ENCODE measurements around the gene EPB41L5. TPM values are rescaled to one million over a fixed set of nuclear protein-coding genes. Genes with fewer than 3 reads are reported as not detected.
A peak's percentile ranks its signal among the peaks of the same experiment; 100 is the strongest.

Gene EPB41L5
- total and polyA plus RNA-seq, 12 donors = 2.6 to 25.8 (median 13.9) TPM

GRCh38 chr2:120125195-120125594 is 112.3 kb downstream of the EPB41L5 start:
- WGBS, 4 donors = 87 to 95% (median 91%) methylated on average over 3 of the region's 3 CpGs
- Histone ChIP-seq H3K9me3 (replicated peaks in 1 of 3) (no peaks in the 10 kb centered on the region), H3K36me3 (replicated peaks in 1 of 2) (no peaks in the 10 kb centered on the region), H3K27ac (no peak overlapping the region), H3K4me1 (replicated peaks in 1 of 2) (no peaks in the 10 kb centered on the region), H3K4me3 (no peak overlapping the region), H3K27me3 (no peaks in the 10 kb centered on the region)
- intact Hi-C loops (cut with DNase I) = no loop called here
- no peak for DNase-seq
- no peak for TF ChIP-seq POLR2A (IDR thresholded peaks at IDR 0.05)

GRCh38 chr2:120128216-120128615 is 115.3 kb downstream of the EPB41L5 start:
- DNase-seq = no peak
- TF ChIP-seq POLR2A (IDR thresholded peaks at IDR 0.05) (no peak), CTCF (IDR thresholded peaks at IDR 0.05) (no peak)
- intact Hi-C loops (cut with DNase I) = no loop called here

GRCh38 chr2:120132190-120132589 is 119.3 kb downstream of the EPB41L5 start:
- intact Hi-C loops (cut with DNase I) = no loop called here
- DNase-seq = peak in 3 of 7 donors; percentile 31 to 54 (median 35)
- no peak overlapping the region for H3K4me3 ChIP-seq
- H3K4me1 ChIP-seq (replicated peaks in 1 of 2) = peaks cover 20 to 26% of the 10 kb centered on the region in 2 donors
- peak overlapping the region in 4 of 5 donors; percentile 53 to 79 (median 76) for H3K27ac ChIP-seq
- 32 to 56% (median 36%) methylated on average over 5 of the region's 5 CpGs for WGBS, 4 donors
- peak in 2 of 6 experiments; percentile 8 to 22 for TF ChIP-seq CTCF (IDR thresholded peaks at IDR 0.05)
- TF ChIP-seq POLR2A (IDR thresholded peaks at IDR 0.05) = no peak
- no peaks in the 10 kb centered on the region for H3K27me3 ChIP-seq
- no peaks in the 10 kb centered on the region for H3K36me3 ChIP-seq (replicated peaks in 1 of 2)
- no peaks in the 10 kb centered on the region for H3K9me3 ChIP-seq (replicated peaks in 1 of 3)

More at GRCh38 chr2:120128216-120128615, 115.3 kb downstream of the EPB41L5 start:
- Histone ChIP-seq H3K4me1 (replicated peaks in 1 of 2) (peaks cover 14 to 19% of the 10 kb centered on the region in 2 donors), H3K9me3 (replicated peaks in 1 of 3) (no peaks in the 10 kb centered on the region), H3K27ac (no peak overlapping the region), H3K27me3 (no peaks in the 10 kb centered on the region), H3K36me3 (replicated peaks in 1 of 2) (no peaks in the 10 kb centered on the region), H3K4me3 (no peak overlapping the region)

GRCh38 chr2:120132691-120133090 is 119.8 kb downstream of the EPB41L5 start:
- Histone ChIP-seq H3K36me3 (replicated peaks in 1 of 2) (no peaks in the 10 kb centered on the region), H3K27me3 (no peaks in the 10 kb centered on the region), H3K9me3 (replicated peaks in 1 of 3) (no peaks in the 10 kb centered on the region), H3K4me3 (no peak overlapping the region), H3K27ac (peak overlapping the region; percentile 46 to 79 (median 73)), H3K4me1 (replicated peaks in 1 of 2) (peaks cover 20 to 26% of the 10 kb centered on the region in 2 donors)
- DNase-seq = peak in 4 of 7 donors; percentile 31 to 79 (median 58)
- 69 to 80% (median 75%) methylated on average over 1 of the region's 1 CpG for WGBS, 4 donors
- intact Hi-C loops (cut with DNase I) = no loop called here
- no peak for TF ChIP-seq POLR2A (IDR thresholded peaks at IDR 0.05)

- H3K9me3 ChIP-seq (replicated peaks in 1 of 3) = no peaks in the 10 kb centered on the region
- WGBS, 4 donors = 92 to 100% (median 97%) methylated on average over 2 of the region's 2 CpGs
- H3K27ac ChIP-seq = peak overlapping the region in 1 of 5 donors; percentile 53
- no peaks in the 10 kb centered on the region for H3K27me3 ChIP-seq
- no peaks in the 10 kb centered on the region for H3K36me3 ChIP-seq (replicated peaks in 1 of 2)
- peak in 1 of 7 donors; percentile 23 for DNase-seq
- H3K4me3 ChIP-seq = no peak overlapping the region
- peaks cover 20 to 26% of the 10 kb centered on the region in 2 donors for H3K4me1 ChIP-seq (replicated peaks in 1 of 2)
- intact Hi-C loops (cut with DNase I) = no loop called here
- TF ChIP-seq CTCF (IDR thresholded peaks at IDR 0.05) (no peak), POLR2A (IDR thresholded peaks at IDR 0.05) (no peak)
Measured at GRCh38 chr2:120133572-120134244, 120.8 kb downstream of the EPB41L5 start.

Measured in adrenal gland (tissue), 12 donors.